BJ (cell line): Measurements from ENCODE around the gene STK33. TPM values are rescaled to one million over a fixed set of nuclear protein-coding genes. Genes with fewer than 3 reads are reported as not detected.
A peak's percentile ranks its signal among the peaks of the same experiment; 100 is the strongest.

Experiments
- CTCF ChIA-PET: fragments of 350-600 bp; formaldehyde crosslinking; extraction: SDS; loops from one replicate; lab custom pipeline; 2021; ENCODE audit warnings: antibody characterized with exemption, inconsistent platforms; lab: Yijun Ruan, JAX
- POLR2A ChIA-PET: fragments of 300-600 bp; sonication (Branson Sonifier 250); formaldehyde crosslinking; extraction: SDS; loops from one replicate; lab custom pipeline; 2021; ENCODE audit warnings: antibody characterized with exemption; lab: Charles Lee
- DNase-seq: peaks from one replicate; pipeline ENCODE4 v3.0.0-alpha.2; 2011; ENCODE audit warnings: low read depth
- H3K27me3 ChIP-seq: 2 replicates; pipeline ENCODE4 v1.6.0; 2011; ENCODE audit warnings: low read length; ENCODE audit not compliant: control insufficient read depth, insufficient read depth
- H3K36me3 ChIP-seq: 2 replicates; pipeline ENCODE4 v1.5.1; 2011; ENCODE audit warnings: low read length; ENCODE audit not compliant: control insufficient read depth, insufficient read depth
- H3K4me3 ChIP-seq: 2 replicates; pipeline ENCODE4 v1.5.1; 2011; ENCODE audit warnings: low read depth, mild to moderate bottlenecking, control low read depth, low read length
- CTCF ChIP-seq: IDR thresholded peaks from 2 replicates; pipeline ENCODE4 v1.5.1; 2011; ENCODE audit warnings: low read depth, mild to moderate bottlenecking, control low read depth, inconsistent platforms, low read length, moderate library complexity; ENCODE audit not compliant: insufficient read depth
- polyA plus RNA-seq: library from polyadenylated mRNA; depleted of rRNA; stranded (reverse); fragments of >200 nt; gene quantifications from 2 replicates; pipeline ENCODE4 v1.2.3, GENCODE V29; 2011

Gene STK33
- polyA plus RNA-seq, 1 experiment = 3.0 TPM

DNA sequence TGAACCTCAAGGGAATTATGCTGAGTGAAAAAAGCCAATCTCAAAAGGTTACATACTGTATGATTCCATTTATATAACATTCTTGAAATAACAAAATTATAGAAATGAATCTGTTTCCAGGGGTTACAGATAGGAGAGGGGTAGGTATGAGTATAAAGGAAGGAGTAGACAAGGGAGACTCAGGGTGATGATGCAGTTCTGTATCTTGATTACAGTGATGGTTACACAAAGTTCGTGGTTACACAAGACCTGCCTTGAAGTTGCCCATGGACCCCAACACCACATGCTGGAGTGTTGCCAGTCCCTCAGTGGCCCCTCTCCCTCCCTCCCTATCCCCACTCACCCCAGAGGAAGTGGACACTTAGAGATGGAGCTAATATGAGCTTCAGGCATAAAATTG is 20.3 kb downstream of the STK33 start:
- POLR2A ChIA-PET = no interaction called here

DNA sequence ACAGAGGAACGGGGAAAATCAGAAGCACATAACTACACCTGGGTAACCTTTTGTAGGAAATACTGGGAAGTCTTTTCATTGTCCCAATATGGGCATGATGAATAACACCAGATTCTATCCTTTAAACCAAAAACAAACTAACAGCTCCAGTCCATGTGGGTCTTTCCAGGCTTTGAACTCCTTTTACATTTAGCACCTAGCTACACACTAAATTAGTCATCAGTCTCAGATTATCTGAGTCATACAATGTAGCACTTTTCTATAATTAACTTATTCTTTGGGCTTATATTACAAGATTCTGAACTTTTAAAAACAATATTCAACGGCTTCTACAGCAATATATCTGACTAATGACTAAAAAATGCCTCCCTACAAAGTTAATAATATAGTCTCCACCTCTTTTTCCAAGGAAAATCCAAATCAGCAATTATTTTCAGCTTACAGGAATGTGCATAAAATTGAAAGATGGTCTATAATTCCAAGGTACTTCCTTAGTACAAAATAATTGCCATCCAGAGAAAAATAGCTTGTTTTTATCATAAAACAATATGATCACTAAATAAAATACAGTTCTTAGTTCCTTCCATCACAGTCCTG is 26.3 kb downstream of the STK33 start:
- H3K36me3 ChIP-seq = no peaks in the 10 kb centered on the region
- CTCF ChIA-PET = interaction anchor here (0.7 to 5.7 kb wide), 22 partner anchors 10 to 674 kb away, joined by 3 to 55 read pairs (median 6); partner anchors contain the start of genes LMO1, RPL27A and TRIM66
- no peak for DNase-seq
- no peak overlapping the region for H3K4me3 ChIP-seq
- H3K27me3 ChIP-seq = peaks cover 4% of the 10 kb centered on the region; the same call in 1 of the 2 replicates
- no peak for TF ChIP-seq CTCF
- POLR2A ChIA-PET = no interaction called here

More for the DNA sequence above, 20.3 kb downstream of the STK33 start:
- Histone ChIP-seq H3K36me3 (no peaks in the 10 kb centered on the region), H3K27me3 (no peaks in the 10 kb centered on the region), H3K4me3 (no peak overlapping the region)
- TF ChIP-seq CTCF = no peak
- no peak for DNase-seq
- CTCF ChIA-PET = no interaction called here

- no peak for DNase-seq
Measured at GRCh38 chr11:8566613-8567210, 27.3 kb downstream of the STK33 start.

GRCh38 chr11:8564526-8564925 is 29.5 kb downstream of the STK33 start:
- POLR2A ChIA-PET = no interaction called here
- no peak for TF ChIP-seq CTCF
- Histone ChIP-seq H3K36me3 (no peaks in the 10 kb centered on the region), H3K27me3 (peaks cover 4% of the 10 kb centered on the region; the same call in 1 of the 2 replicates), H3K4me3 (no peak overlapping the region)
- CTCF ChIA-PET = interaction anchor here (1.2 to 5.7 kb wide), 3 partner anchors 300 to 342 kb away, joined by 3 to 55 read pairs (median 15); no protein-coding TSS in a partner anchor
- no peak for DNase-seq

More at GRCh38 chr11:8566613-8567210, 27.3 kb downstream of the STK33 start:
- Histone ChIP-seq H3K36me3 (no peaks in the 10 kb centered on the region), H3K27me3 (peaks cover 4% of the 10 kb centered on the region; the same call in 1 of the 2 replicates), H3K4me3 (no peak overlapping the region)
- ChIA-PET POLR2A (no interaction called here), CTCF (interaction anchor here (0.5 to 5.7 kb wide), 29 partner anchors 10 to 551 kb away, joined by 3 to 55 read pairs (median 4); partner anchors contain the start of genes LMO1, RPL27A and TRIM66)
- peak; percentile 53 for TF ChIP-seq CTCF

DNA sequence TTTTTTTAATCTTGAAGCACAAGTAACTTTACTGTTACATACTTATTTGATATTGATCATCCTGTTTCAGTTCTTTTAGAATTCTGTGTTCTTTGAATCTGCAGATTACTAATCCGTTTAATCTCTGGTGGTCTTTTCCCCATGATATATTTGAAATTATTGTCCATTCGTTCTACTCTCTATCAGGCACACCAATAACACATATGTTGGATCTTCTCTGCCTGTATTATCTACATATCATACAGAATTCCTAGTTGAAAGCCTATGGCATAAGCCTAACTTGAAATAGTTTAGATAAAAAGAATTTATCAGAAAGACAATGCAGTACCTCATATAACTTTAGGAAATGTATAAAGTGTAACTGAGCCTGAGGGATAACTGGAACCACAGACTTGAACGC is 32.6 kb downstream of the STK33 start:
- H3K27me3 ChIP-seq = peaks cover 4% of the 10 kb centered on the region; the same call in 1 of the 2 replicates
- no peak for DNase-seq
- CTCF ChIA-PET = interaction anchor here (1.7 kb wide), 1 partner anchor 368 kb away, joined by 5 read pairs; no protein-coding TSS in a partner anchor
- no peaks in the 10 kb centered on the region for H3K36me3 ChIP-seq
- no peak overlapping the region for H3K4me3 ChIP-seq
- no peak for TF ChIP-seq CTCF
- POLR2A ChIA-PET = no interaction called here
